Measurements from ENCODE around the gene KIAA0753. TPM values are rescaled to one million over a fixed set of nuclear protein-coding genes. Genes with fewer than 3 reads are reported as not detected.

KIAA0753 gene
- total RNA-seq, 1 donor from 2014 or later: 24.0 TPM

DNA sequence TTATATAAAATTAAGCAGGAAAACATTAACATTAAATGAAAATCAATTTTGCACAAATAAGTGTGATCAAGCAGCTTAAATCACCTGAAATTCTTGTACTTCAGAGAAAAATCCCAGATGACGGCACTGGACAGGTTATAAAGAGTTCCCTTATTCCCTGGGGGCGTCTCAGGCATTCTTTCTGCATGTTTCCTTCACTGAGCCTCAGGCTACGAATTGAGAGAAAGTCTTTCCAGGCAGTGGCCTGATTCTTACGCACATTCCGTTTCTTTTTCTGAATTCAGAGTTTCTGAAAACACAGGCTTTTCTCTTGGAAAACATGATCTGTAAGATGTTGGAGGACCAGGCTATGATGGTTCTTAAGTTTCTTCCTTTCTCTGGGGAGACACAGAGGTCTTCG lies 62.0 kb downstream of the KIAA0753 start:
- DNase-seq (ENCODE audit: extremely low spot score, unreplicated experiment): no peak
- no peaks in the 10 kb centered on the region for H3K27me3 Mint-ChIP-seq (ENCODE audit: unreplicated experiment)
- H3K9me3 Mint-ChIP-seq (ENCODE audit: unreplicated experiment): peaks cover 12% of the 10 kb centered on the region
- TF ChIP-seq, protein P1, sequence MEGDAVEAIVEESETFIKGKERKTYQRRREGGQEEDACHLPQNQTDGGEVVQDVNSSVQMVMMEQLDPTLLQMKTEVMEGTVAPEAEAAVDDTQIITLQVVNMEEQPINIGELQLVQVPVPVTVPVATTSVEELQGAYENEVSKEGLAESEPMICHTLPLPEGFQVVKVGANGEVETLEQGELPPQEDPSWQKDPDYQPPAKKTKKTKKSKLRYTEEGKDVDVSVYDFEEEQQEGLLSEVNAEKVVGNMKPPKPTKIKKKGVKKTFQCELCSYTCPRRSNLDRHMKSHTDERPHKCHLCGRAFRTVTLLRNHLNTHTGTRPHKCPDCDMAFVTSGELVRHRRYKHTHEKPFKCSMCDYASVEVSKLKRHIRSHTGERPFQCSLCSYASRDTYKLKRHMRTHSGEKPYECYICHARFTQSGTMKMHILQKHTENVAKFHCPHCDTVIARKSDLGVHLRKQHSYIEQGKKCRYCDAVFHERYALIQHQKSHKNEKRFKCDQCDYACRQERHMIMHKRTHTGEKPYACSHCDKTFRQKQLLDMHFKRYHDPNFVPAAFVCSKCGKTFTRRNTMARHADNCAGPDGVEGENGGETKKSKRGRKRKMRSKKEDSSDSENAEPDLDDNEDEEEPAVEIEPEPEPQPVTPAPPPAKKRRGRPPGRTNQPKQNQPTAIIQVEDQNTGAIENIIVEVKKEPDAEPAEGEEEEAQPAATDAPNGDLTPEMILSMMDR (IDR thresholded peaks at IDR 0.05): no peak
- peaks cover 13% of the 10 kb centered on the region for H3K4me1 Mint-ChIP-seq (ENCODE audit: unreplicated experiment)
- H3K27ac Mint-ChIP-seq (ENCODE audit: unreplicated experiment): no peak overlapping the region
- peaks cover 43% of the 10 kb centered on the region for H3K36me3 Mint-ChIP-seq (ENCODE audit: unreplicated experiment)
- no peak overlapping the region for H3K4me3 Mint-ChIP-seq (ENCODE audit: unreplicated experiment)

DNA sequence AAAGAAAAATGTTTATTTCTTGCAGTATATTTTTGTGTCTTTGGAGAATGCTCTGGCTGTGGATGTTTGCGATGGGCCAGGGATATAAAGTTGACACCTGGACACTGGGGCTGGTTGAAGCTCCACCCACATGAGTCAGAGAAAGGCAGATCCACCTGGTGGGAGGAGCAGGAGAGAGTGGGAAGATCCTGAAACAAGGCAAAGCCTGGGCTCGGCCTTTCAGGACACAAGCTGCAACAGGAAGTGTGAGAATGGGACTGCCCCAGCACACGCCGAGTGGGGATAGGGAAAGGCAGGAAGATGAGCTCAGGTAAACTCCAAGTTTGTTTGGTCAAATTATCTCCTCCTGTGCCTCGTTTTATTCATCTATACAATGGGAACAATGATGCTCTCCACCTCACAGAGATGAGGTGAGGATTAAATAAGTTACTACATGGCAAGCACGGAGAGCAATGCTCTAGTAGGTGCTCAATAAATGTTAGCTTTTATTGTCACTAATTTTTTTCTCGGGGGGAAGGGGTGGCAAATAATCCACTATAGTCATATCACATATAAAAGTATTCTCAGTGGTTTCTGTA lies 62.7 kb downstream of the KIAA0753 start:
- no peaks in the 10 kb centered on the region for H3K27me3 Mint-ChIP-seq (ENCODE audit: unreplicated experiment)
- no peak overlapping the region for H3K4me3 Mint-ChIP-seq (ENCODE audit: unreplicated experiment)
- H3K27ac Mint-ChIP-seq (ENCODE audit: unreplicated experiment): no peak overlapping the region
- H3K36me3 Mint-ChIP-seq (ENCODE audit: unreplicated experiment): peaks cover 36% of the 10 kb centered on the region
- peaks cover 5% of the 10 kb centered on the region for H3K9me3 Mint-ChIP-seq (ENCODE audit: unreplicated experiment)
- peaks cover 13% of the 10 kb centered on the region for H3K4me1 Mint-ChIP-seq (ENCODE audit: unreplicated experiment)
- TF ChIP-seq, protein P1 (IDR thresholded peaks at IDR 0.05): no peak
- no peak for DNase-seq (ENCODE audit: extremely low spot score, unreplicated experiment)

DNA sequence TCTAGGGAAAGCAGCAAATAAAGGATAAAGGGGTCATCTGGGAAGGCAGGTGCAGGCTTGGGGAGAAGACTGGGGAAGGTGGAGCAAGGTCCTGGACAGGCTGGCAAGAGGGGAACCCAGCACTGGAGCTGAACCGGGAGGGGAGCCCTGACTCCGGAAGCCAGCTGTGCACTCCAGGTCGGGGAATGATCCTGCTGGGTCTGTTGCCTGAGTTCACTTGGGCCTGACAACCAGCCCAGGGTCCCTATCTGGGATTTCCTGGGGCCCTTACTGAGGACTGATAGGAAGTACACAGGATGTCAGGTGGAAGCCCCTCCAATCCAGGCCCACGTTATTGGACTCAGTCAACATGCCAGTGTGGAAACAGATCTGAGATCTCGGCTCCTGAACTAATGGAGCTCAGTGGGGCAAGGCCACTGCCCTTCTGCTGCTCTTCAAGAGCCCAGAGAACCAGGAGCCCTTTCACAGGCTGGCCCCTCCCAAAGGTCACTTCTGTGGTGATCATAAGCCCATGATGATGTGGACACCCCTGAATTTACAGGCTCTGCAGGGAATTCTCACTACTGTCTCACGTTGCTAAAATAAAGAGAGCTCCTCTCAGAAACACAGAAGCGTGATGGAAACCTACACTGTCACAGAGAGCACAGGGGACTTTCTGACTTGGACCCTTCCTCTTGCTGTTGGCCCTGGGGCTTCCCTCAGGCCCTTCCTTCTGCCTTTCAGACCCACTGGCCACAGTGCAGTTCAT lies 64.3 kb downstream of the KIAA0753 start:
- H3K36me3 Mint-ChIP-seq (ENCODE audit: unreplicated experiment): peaks cover 25% of the 10 kb centered on the region
- no peaks in the 10 kb centered on the region for H3K27me3 Mint-ChIP-seq (ENCODE audit: unreplicated experiment)
- no peak overlapping the region for H3K27ac Mint-ChIP-seq (ENCODE audit: unreplicated experiment)
- H3K4me1 Mint-ChIP-seq (ENCODE audit: unreplicated experiment): peaks cover 13% of the 10 kb centered on the region
- no peak overlapping the region for H3K4me3 Mint-ChIP-seq (ENCODE audit: unreplicated experiment)
- no peaks in the 10 kb centered on the region for H3K9me3 Mint-ChIP-seq (ENCODE audit: unreplicated experiment)
- TF ChIP-seq, protein P1 (IDR thresholded peaks at IDR 0.05): no peak
- no peak for DNase-seq (ENCODE audit: extremely low spot score, unreplicated experiment)

DNA sequence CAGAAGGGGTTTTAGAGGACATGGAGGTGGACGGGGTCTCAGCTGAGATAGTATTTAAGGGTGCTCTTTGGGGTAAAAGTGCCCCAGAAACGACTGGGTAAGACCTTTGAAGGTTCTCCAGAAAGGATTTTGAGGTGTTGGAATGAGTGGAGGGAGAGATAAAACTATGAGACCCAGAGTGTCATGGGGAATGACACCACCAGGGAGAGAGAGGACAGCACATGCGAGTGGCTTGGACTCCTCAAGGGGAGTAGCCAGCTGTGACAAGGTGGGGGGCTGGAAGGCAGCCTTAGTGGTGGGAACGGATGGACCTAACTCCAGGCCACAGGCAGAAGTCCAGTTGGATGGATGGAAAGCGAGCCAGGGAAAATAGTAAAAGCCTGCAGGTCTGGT lies 64.9 kb downstream of the KIAA0753 start:
- H3K4me3 Mint-ChIP-seq (ENCODE audit: unreplicated experiment): no peak overlapping the region
- no peaks in the 10 kb centered on the region for H3K27me3 Mint-ChIP-seq (ENCODE audit: unreplicated experiment)
- TF ChIP-seq, protein P1 (IDR thresholded peaks at IDR 0.05): no peak
- peaks cover 23% of the 10 kb centered on the region for H3K36me3 Mint-ChIP-seq (ENCODE audit: unreplicated experiment)
- no peak for DNase-seq (ENCODE audit: extremely low spot score, unreplicated experiment)
- H3K4me1 Mint-ChIP-seq (ENCODE audit: unreplicated experiment): peaks cover 13% of the 10 kb centered on the region
- no peaks in the 10 kb centered on the region for H3K9me3 Mint-ChIP-seq (ENCODE audit: unreplicated experiment)
- no peak overlapping the region for H3K27ac Mint-ChIP-seq (ENCODE audit: unreplicated experiment)
